PFSK-1 (cell line): ENCODE results near the gene VPS13A.

Experiments used
- FOXP2 ChIP-seq: optimal IDR thresholded peaks from 2 replicates; pipeline ENCODE3; 2011; ENCODE audit warnings: borderline replicate concordance, control low read depth, inconsistent platforms; ENCODE audit not compliant: insufficient read depth; ENCODE audit errors: extremely low read length, extremely low read depth
- POLR2AphosphoS5 ChIP-seq: IDR thresholded peaks from 2 replicates; pipeline ENCODE4 v1.6.1; 2012; ENCODE audit warnings: low read depth, mild to moderate bottlenecking, control low read depth, low read length, moderate library complexity
- REST ChIP-seq, 2 experiments: IDR thresholded peaks; 2 replicates each; pipeline versions ENCODE4 v1.6.1 to v1.8.0; 2011 to 2012; ENCODE audit warnings: low read depth in 2 of 2, low read length in 2 of 2, control low read depth in 1 of 2, inconsistent platforms in 1 of 2, mild to moderate bottlenecking in 1 of 2, moderate library complexity in 1 of 2; ENCODE audit not compliant: insufficient read depth in 1 of 2
- SIN3A ChIP-seq: IDR thresholded peaks from 2 replicates; pipeline ENCODE4 v1.6.1; 2012; ENCODE audit warnings: mild to moderate bottlenecking, low read length, moderate library complexity, borderline replicate concordance; ENCODE audit not compliant: insufficient read depth
- TAF1 ChIP-seq: IDR thresholded peaks from 2 replicates; pipeline ENCODE4 v1.6.1; 2012; ENCODE audit warnings: low read length, control low read depth, borderline replicate concordance; ENCODE audit not compliant: insufficient read depth

VPS13A gene

DNA sequence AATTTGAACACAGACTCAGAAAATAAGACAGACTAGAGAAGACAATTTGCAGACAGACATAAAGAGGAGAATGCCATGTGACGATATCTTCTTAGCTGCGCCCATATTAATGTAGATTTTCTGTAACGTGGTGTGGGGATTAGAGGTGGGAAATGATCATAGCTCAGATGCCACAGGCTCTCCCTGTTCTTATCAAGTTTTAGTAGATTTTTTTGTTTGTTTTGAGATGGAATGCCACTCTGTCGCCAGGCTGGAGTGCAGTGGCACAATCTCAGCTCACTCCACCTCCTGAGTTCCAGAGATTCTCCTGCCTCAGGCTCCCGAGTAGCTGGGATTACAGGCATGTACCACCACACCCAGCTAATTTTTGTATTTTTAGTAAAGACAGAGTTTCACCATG, 59.4 kb downstream of the VPS13A start:
- TF ChIP-seq FOXP2 = no peak
- TF ChIP-seq REST (IDR thresholded peaks at IDR 0.05; ENCODE audit: insufficient read depth in 1 of 2, low read depth in 2 of 2, low read length in 2 of 2) = no peak
- TF ChIP-seq SIN3A = no peak
- no peak for TF ChIP-seq TAF1
- TF ChIP-seq POLR2AphosphoS5 = no peak

DNA sequence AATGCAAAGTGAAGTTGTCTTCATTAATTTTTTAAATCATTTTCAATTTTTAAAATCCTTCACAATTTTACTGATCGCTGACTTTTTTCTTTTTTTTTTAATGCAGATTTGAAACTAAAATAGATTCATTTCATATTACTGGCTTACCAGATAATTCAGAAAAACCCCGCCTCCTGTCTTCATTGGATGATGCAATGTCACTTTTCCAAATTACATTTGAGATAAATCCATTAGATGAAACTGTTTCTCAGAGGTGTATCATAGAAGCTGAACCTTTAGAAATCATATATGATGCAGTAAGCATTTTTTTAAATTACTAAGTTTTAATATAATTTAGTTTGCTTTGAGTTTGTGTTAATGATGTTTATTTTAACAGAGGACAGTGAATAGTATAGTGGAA, 60.6 kb downstream of the VPS13A start:
- TF ChIP-seq FOXP2 (no peak), SIN3A (no peak), REST (IDR thresholded peaks at IDR 0.05; ENCODE audit: insufficient read depth in 1 of 2, low read depth in 2 of 2, low read length in 2 of 2) (no peak), TAF1 (no peak), POLR2AphosphoS5 (no peak)

GRCh38 chr9:77251050-77251449, 73.7 kb downstream of the VPS13A start:
- TF ChIP-seq REST (IDR thresholded peaks at IDR 0.05; ENCODE audit: insufficient read depth in 1 of 2, low read depth in 2 of 2, low read length in 2 of 2) = no peak
- no peak for TF ChIP-seq FOXP2
- no peak for TF ChIP-seq TAF1
- no peak for TF ChIP-seq POLR2AphosphoS5
- no peak for TF ChIP-seq SIN3A

GRCh38 chr9:77257275-77257674, 79.9 kb downstream of the VPS13A start:
- no peak for TF ChIP-seq TAF1
- no peak for TF ChIP-seq FOXP2
- no peak for TF ChIP-seq POLR2AphosphoS5
- TF ChIP-seq SIN3A = no peak
- no peak for TF ChIP-seq REST (IDR thresholded peaks at IDR 0.05; ENCODE audit: insufficient read depth in 1 of 2, low read depth in 2 of 2, low read length in 2 of 2)

DNA sequence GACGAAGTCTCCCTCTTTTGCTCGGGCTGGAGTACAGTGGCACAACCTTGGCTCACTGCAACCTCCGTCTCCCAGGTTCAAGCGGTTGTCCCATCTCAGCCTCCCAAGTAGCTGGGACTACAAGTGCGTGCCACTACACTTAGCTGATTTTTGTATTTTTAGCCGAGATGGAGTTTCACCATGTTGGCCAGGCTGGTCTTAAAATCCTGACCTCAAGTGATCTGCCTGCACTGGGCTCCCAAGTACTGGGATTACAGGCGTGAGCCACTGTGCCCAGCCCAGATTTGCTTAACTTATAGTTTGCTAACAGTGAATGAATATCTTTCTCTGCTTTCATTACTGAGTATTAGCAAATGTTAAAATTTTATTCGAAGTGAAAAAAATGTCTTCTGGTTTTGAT, 84.3 kb downstream of the VPS13A start:
- TF ChIP-seq FOXP2 (no peak), SIN3A (no peak), TAF1 (no peak), POLR2AphosphoS5 (no peak), REST (IDR thresholded peaks at IDR 0.05; ENCODE audit: insufficient read depth in 1 of 2, low read depth in 2 of 2, low read length in 2 of 2) (no peak)
